DOHH2 (cell line): Measurements from ENCODE around the gene CDC5L.

Experiments
- H3F3A ChIP-seq: fragments of 200-600 bp; sonication (generic), shearing (Covaris generic); 2 replicates; pipeline ENCODE4 v1.6.0; 2016; ENCODE audit warnings: antibody characterized with exemption, mild to moderate bottlenecking; ENCODE audit not compliant: control insufficient read depth, insufficient read depth
- H3K27ac ChIP-seq: fragments of 200-600 bp; sonication (generic); 2 replicates; pipeline ENCODE4 v1.5.1; 2014; ENCODE audit warnings: low read depth, mild to moderate bottlenecking, low read length, moderate library complexity
- H3K27me3 ChIP-seq: fragments of 200-600 bp; sonication (generic); 2 replicates; pipeline ENCODE4 v1.6.1; 2014; ENCODE audit warnings: mild to moderate bottlenecking, low read length, mixed read lengths; ENCODE audit not compliant: control insufficient read depth
- H3K36me3 ChIP-seq: fragments of 200-600 bp; sonication (generic); 2 replicates; pipeline ENCODE4 v1.6.1; 2014; ENCODE audit warnings: mild to moderate bottlenecking, low read length, moderate library complexity, mixed read lengths; ENCODE audit not compliant: control insufficient read depth
- H3K4me1 ChIP-seq: fragments of 200-600 bp; sonication (generic); 2 replicates; pipeline ENCODE4 v1.6.1; 2014; ENCODE audit warnings: mild to moderate bottlenecking, low read length, mixed read lengths; ENCODE audit not compliant: control insufficient read depth
- H3K4me2 ChIP-seq: fragments of 200-600 bp; sonication (generic); 2 replicates; pipeline ENCODE4 v1.6.0; 2014; ENCODE audit warnings: mild to moderate bottlenecking, low read length, moderate library complexity
- H3K4me3 ChIP-seq: fragments of 200-600 bp; sonication (generic); 2 replicates; pipeline ENCODE4 v1.5.1; 2014; ENCODE audit warnings: mild to moderate bottlenecking, low read length, mixed read lengths
- H3K79me2 ChIP-seq: fragments of 200-600 bp; sonication (generic); 2 replicates; pipeline ENCODE4 v1.6.1; 2014; ENCODE audit warnings: mild to moderate bottlenecking, low read length, mixed read lengths; ENCODE audit not compliant: control insufficient read depth
- H3K9me2 ChIP-seq: fragments of 200-600 bp; sonication (generic); replicated peaks from 2 replicates; pipeline ENCODE4 v1.6.1; 2014; ENCODE audit warnings: mild to moderate bottlenecking, low read length, mixed read lengths; ENCODE audit not compliant: control insufficient read depth
- H3K9me3 ChIP-seq: fragments of 200-600 bp; sonication (generic); 2 replicates; pipeline ENCODE4 v1.6.1; 2014; ENCODE audit warnings: antibody characterized with exemption, low read length, mixed read lengths; ENCODE audit not compliant: control insufficient read depth, insufficient read depth
- H4K20me1 ChIP-seq: fragments of 200-600 bp; sonication (generic); 2 replicates; pipeline ENCODE4 v1.6.0; 2014; ENCODE audit warnings: low read depth, mild to moderate bottlenecking, antibody characterized with exemption, low read length, moderate library complexity; ENCODE audit not compliant: control insufficient read depth, insufficient read depth
- EZH2phosphoT487 ChIP-seq: fragments of 200-600 bp; sonication (generic); IDR thresholded peaks from 2 replicates; pipeline ENCODE4 v1.6.1; 2017; ENCODE audit warnings: borderline replicate concordance, mild to moderate bottlenecking, antibody characterized with exemption, low read length, moderate library complexity, mixed read lengths
- TF ChIP-seq, protein P1 (sequence below): fragments of 200-600 bp; sonication (generic); IDR thresholded peaks from one replicate; pipeline ENCODE4 v1.5.1; 2014; ENCODE audit warnings: antibody characterized with exemption, mild to moderate bottlenecking, low read depth, low read length; ENCODE audit not compliant: poor library complexity, severe bottlenecking

The CDC5L gene

DNA sequence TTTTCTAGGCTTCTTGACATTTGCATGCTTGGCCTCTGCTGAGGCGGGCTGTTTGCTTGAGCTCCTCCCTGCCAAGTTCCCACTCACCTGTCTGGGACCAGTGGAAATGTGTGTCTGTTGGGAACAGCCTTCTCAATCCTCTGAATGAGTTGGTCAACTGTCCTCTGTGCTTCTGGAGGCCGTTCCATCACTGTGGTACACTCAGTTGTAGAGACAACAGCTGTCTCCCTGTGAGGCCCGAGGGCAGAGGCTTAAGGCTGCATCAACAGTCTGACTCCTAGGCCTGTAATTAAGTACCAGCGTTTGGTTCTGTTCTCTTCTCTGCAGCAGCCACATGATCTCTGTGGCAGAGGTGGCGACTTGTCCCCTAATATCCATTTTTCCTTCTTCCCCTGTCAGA, 110.9 kb downstream of the CDC5L start:
- Histone ChIP-seq H3K36me3 (no peaks in the 10 kb centered on the region), H3K9me3 (no peaks in the 10 kb centered on the region), H3K27ac (no peak overlapping the region), H3K9me2 (no peaks in the 10 kb centered on the region), H3K27me3 (peaks cover 3% of the 10 kb centered on the region; the same call in 1 of the 2 replicates), H4K20me1 (no peaks in the 10 kb centered on the region), H3K4me3 (no peak overlapping the region), H3K79me2 (no peaks in the 10 kb centered on the region), H3F3A (no peaks in the 10 kb centered on the region), H3K4me1 (no peaks in the 10 kb centered on the region), H3K4me2 (no peak overlapping the region)
- TF ChIP-seq EZH2phosphoT487 = no peak
- TF ChIP-seq, protein P1, sequence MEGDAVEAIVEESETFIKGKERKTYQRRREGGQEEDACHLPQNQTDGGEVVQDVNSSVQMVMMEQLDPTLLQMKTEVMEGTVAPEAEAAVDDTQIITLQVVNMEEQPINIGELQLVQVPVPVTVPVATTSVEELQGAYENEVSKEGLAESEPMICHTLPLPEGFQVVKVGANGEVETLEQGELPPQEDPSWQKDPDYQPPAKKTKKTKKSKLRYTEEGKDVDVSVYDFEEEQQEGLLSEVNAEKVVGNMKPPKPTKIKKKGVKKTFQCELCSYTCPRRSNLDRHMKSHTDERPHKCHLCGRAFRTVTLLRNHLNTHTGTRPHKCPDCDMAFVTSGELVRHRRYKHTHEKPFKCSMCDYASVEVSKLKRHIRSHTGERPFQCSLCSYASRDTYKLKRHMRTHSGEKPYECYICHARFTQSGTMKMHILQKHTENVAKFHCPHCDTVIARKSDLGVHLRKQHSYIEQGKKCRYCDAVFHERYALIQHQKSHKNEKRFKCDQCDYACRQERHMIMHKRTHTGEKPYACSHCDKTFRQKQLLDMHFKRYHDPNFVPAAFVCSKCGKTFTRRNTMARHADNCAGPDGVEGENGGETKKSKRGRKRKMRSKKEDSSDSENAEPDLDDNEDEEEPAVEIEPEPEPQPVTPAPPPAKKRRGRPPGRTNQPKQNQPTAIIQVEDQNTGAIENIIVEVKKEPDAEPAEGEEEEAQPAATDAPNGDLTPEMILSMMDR = no peak

DNA sequence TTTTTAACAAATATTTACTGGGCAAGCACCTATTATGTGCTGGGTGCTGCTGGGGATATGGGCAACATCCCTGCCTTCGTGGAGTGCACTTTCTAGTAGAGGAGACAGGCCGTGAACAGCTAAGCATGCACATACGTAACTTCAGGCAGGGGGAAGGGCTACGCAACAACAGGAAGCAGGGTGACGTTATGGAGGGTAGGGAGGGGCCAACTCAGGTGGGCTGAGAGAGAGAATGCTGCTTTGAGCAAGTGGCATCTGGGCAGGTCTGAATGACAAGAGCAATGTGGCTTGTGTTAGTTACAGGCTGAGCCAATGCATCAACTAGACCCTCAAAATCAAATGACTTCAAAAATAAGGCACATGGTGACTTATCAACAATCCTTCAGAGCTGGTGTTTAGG, 112.1 kb downstream of the CDC5L start:
- no peaks in the 10 kb centered on the region for H4K20me1 ChIP-seq
- no peak overlapping the region for H3K27ac ChIP-seq
- H3K9me3 ChIP-seq = no peaks in the 10 kb centered on the region
- H3K79me2 ChIP-seq = no peaks in the 10 kb centered on the region
- H3K4me1 ChIP-seq = no peaks in the 10 kb centered on the region
- H3K9me2 ChIP-seq = no peaks in the 10 kb centered on the region
- no peak for TF ChIP-seq EZH2phosphoT487
- TF ChIP-seq, protein P1 = no peak
- H3K4me3 ChIP-seq = no peak overlapping the region
- no peaks in the 10 kb centered on the region for H3F3A ChIP-seq
- H3K36me3 ChIP-seq = no peaks in the 10 kb centered on the region
- no peak overlapping the region for H3K4me2 ChIP-seq
- peaks cover 3% of the 10 kb centered on the region; the same call in 1 of the 2 replicates for H3K27me3 ChIP-seq
